ENCODE measurements around the gene STAC3. TPM values are rescaled to one million over a fixed set of nuclear protein-coding genes. Genes with fewer than 3 reads are reported as not detected.

Gene STAC3
- total and polyA plus RNA-seq, 2 of the 8 experiments (the other 6 are each of a cell fraction or from before 2014, with no cell fraction given) = 0.70 to 1.3 TPM

DNA sequence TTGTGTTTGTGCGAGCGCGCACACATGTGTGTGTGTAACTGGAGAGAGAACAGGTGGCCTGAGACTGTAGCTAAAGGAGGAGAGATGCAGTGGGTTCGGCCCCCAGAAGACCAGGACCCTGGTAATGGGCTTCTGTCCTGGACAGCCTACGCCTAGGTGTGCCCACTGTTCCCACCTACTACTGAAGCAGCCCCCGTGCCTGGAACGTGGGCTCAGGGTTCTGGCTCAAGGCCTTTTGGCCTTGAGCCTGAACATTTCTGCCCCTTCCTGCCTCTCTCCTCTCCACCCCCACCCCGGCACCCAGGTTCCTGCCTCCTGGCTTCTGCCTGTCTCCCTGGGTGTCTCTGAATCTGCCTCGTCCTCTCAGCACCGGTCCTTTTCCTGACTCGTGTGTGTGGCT lies 35.9 kb downstream of the STAC3 start:
- no peak overlapping the region for H4K8ac ChIP-seq (ENCODE audit: extremely low read depth, insufficient read depth, low read length)
- H4K20me1 ChIP-seq (replicated peaks in 1 of 2; ENCODE audit: control insufficient read depth in 1 of 2, insufficient read depth in 2 of 2, low read length in 2 of 2) = peaks cover 12 to 33% of the 10 kb centered on the region in 2 experiments
- DNase-seq (ENCODE audit: low read depth in 1 of 2, low spot score in 2 of 2) (no peak), FAIRE-seq (no peak)
- no peak overlapping the region for H3K56ac ChIP-seq (replicated peaks; ENCODE audit: insufficient read length, low read depth, low read length)
- H3K27me3 ChIP-seq (replicated peaks in 1 of 4; ENCODE audit: control insufficient read depth in 3 of 4, extremely low read depth in 1 of 4, insufficient read depth in 3 of 4, low read length in 3 of 4) = peaks cover 50 to 63% (median 61%) of the 10 kb centered on the region in 4 experiments
- peak overlapping the region; percentile 81; the same call in 1 of the 2 replicates for H2BK15ac ChIP-seq (ENCODE audit: low read length)
- H4K5ac ChIP-seq (ENCODE audit: insufficient read length, low read depth, low read length) = no peak overlapping the region
- H4K91ac ChIP-seq (replicated peaks; ENCODE audit: insufficient read length, low read length) = no peak overlapping the region
- no peak overlapping the region for H2BK120ac ChIP-seq (replicated peaks; ENCODE audit: low read depth, low read length)
- no peaks in the 10 kb centered on the region for H3K79me2 ChIP-seq (ENCODE audit: control insufficient read depth in 1 of 2, insufficient read depth in 2 of 2, low read length in 2 of 2)
- no peak overlapping the region for H3K27ac ChIP-seq (ENCODE audit: low read depth, low read length)
- H2AK5ac ChIP-seq (ENCODE audit: low read depth, low read length) = no peak overlapping the region
- H3K4ac ChIP-seq (replicated peaks; ENCODE audit: insufficient read length, low read depth, low read length) = no peak overlapping the region
- no peak overlapping the region for H2AFZ ChIP-seq (ENCODE audit: low read length)
- no peak overlapping the region for H3K14ac ChIP-seq (ENCODE audit: insufficient read length)
- H3K9ac ChIP-seq (replicated peaks in 1 of 4; ENCODE audit: extremely low read depth in 1 of 4, low read depth in 3 of 4, low read length in 3 of 4) = no peak overlapping the region
- no peak overlapping the region for H3K23ac ChIP-seq (ENCODE audit: insufficient read length)
- H3K4me2 ChIP-seq (ENCODE audit: insufficient read depth in 1 of 2, low read depth in 2 of 2, low read length in 2 of 2) = peak overlapping the region in 1 of 2 experiments; percentile 91; a peak in 1 of 4 replicates
- ChIA-PET POLR2A (ENCODE audit: partially characterized antibody) (interaction anchor here (0.7 to 8.8 kb wide), 9 partner anchors 7 to 128 kb away, joined by 3 to 686 read pairs (median 6); partner anchors contain the start of genes LRP1, SHMT2 and STAT6), CTCF (ENCODE audit: partially characterized antibody) (interaction anchor here (0.6 to 10.1 kb wide), 19 partner anchors 8 to 624 kb away, joined by 3 to 726 read pairs (median 6); partner anchors contain the start of genes SHMT2 and STAC3)
- peaks cover 7% of the 10 kb centered on the region; the same call in 1 of the 2 replicates for H3K23me2 ChIP-seq (ENCODE audit: low read depth, low read length)
- no peak overlapping the region for H3K18ac ChIP-seq (ENCODE audit: extremely low read depth, low read length)
- H2BK12ac ChIP-seq (ENCODE audit: low read depth, low read length) = peak overlapping the region; percentile 85; the same call in 1 of the 2 replicates
- no peak overlapping the region for H3K4me3 ChIP-seq (ENCODE audit: extremely low read depth in 1 of 4, insufficient read depth in 2 of 4, low read depth in 3 of 4, low read length in 4 of 4)
- no peak overlapping the region; the same call in 1 of the 2 replicates for H2BK20ac ChIP-seq (ENCODE audit: low read length)
- H3K79me1 ChIP-seq (ENCODE audit: low read depth, low read length) = no peaks in the 10 kb centered on the region
- WGBS, 2 experiments (ENCODE audit: extremely low coverage in 1 of 2, insufficient coverage in 1 of 2, insufficient read length in 1 of 2, insufficient replicate concordance in 2 of 2, low coverage in 1 of 2, low lambda C conversion rate in 2 of 2, missing lambda C conversion rate in 1 of 2) = 63% methylated on average over 11 of the region's 11 CpGs; no CpG with 5 or more reads in 1 of the 2 experiments
- no peaks in the 10 kb centered on the region for H3K9me3 ChIP-seq (ENCODE audit: insufficient read depth in 2 of 2, low read depth in 1 of 2, low read length in 1 of 2)
- no peak overlapping the region for H2BK5ac ChIP-seq (ENCODE audit: low read depth, low read length)
- H3K4me1 ChIP-seq (replicated peaks in 1 of 4; ENCODE audit: control insufficient read depth in 3 of 4, insufficient read depth in 4 of 4, low read length in 3 of 4) = peaks cover 9 to 39% (median 30%) of the 10 kb centered on the region in 4 experiments
- H3K36me3 ChIP-seq (ENCODE audit: control insufficient read depth in 2 of 4, insufficient read depth in 4 of 4, low read length in 3 of 4) = peaks cover 2 to 25% (median 11%) of the 10 kb centered on the region in 4 experiments; a peak in 6 of 8 replicates
- TF ChIP-seq RFX5 (IDR thresholded peaks at IDR 0.05; ENCODE audit: borderline replicate concordance, low read depth, low read length) = no peak
- TF ChIP-seq FOSL1 (IDR thresholded peaks at IDR 0.05; ENCODE audit: insufficient read depth, low read depth, low read length) = no peak
- no peak for TF ChIP-seq POLR2A (IDR thresholded peaks at IDR 0.05; ENCODE audit: control extremely low read depth in 1 of 2, low read depth in 2 of 2, low read length in 2 of 2)
- no peak for TF ChIP-seq EP300 (IDR thresholded peaks at IDR 0.05; ENCODE audit: borderline replicate concordance in 1 of 2, low read depth in 2 of 2, low read length in 2 of 2)
- TF ChIP-seq GTF2F1 (IDR thresholded peaks at IDR 0.05; ENCODE audit: borderline replicate concordance, low read depth, low read length) = no peak
- no peak for TF ChIP-seq CBX8 (IDR thresholded peaks at IDR 0.05; ENCODE audit: borderline replicate concordance, low read depth, low read length)
- TF ChIP-seq RAD21 (IDR thresholded peaks at IDR 0.05 in 1 of 2, conservative IDR thresholded peaks at IDR 0.05 in 1 of 2; ENCODE audit: low read depth in 2 of 2, low read length in 2 of 2) = no peak
- TF ChIP-seq, protein P1, sequence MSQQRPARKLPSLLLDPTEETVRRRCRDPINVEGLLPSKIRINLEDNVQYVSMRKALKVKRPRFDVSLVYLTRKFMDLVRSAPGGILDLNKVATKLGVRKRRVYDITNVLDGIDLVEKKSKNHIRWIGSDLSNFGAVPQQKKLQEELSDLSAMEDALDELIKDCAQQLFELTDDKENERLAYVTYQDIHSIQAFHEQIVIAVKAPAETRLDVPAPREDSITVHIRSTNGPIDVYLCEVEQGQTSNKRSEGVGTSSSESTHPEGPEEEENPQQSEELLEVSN (IDR thresholded peaks at IDR 0.05) = no peak
- no peak for TF ChIP-seq SAP30 (IDR thresholded peaks at IDR 0.05; ENCODE audit: insufficient read depth, insufficient replicate concordance, low read length)
- no peak for TF ChIP-seq TCF12 (IDR thresholded peaks at IDR 0.05; ENCODE audit: low read depth, low read length)
- TF ChIP-seq CHD2 (IDR thresholded peaks at IDR 0.05; ENCODE audit: low read length) = no peak
- TF ChIP-seq SRF (IDR thresholded peaks at IDR 0.05; ENCODE audit: low read depth, low read length) = no peak
